Heart left ventricle (tissue), 13 donors: ENCODE measurements around the gene CD74.

ENCODE experiments used
- CTCF ChIP-seq, 12 donors: fragments of 200-600 bp; sonication (generic) in 4 of 12; IDR thresholded peaks; one replicate each; pipeline versions ENCODE4 v1.5.0 to v1.8.0; 2018 to 2022; ENCODE audit warnings: antibody characterized with exemption in 12 of 12, mild to moderate bottlenecking in 5 of 12
- POLR2A ChIP-seq, 2 donors: fragments of 450-650 bp; IDR thresholded peaks; one replicate each; pipeline ENCODE4 v1.6.1; 2017; ENCODE audit warnings: antibody characterized with exemption in 2 of 2, mild to moderate bottlenecking in 2 of 2, moderate library complexity in 2 of 2
- donor health status: ischemic (EF 13 %, LVEDD 7.1; RV severe dilation, severe dysfunction).
- donor health status: DM: no; HTN: yes; CAD: no.
- donor health status: DM: no; HTN: no; CAD: no.
- donor health status: ischemic (EF 25% LVEDD 6.9; RV normal size, moderate dysfunction).
- donor health status: ischemic (EF 25% LVEDD 5.7; RV mildly dilated, moderate dysfunction).
- donor health status: ischemic (EF 35%, LVEDD 5.7; RV mildly dilated, moderate dysfunction).
- donor health status: nonischemic (EF 11% LVEDD 7.7; RV severe dilation, severe dysfunction).
- donor health status: DM: yes; HTN: yes; CAD: no.
- donor health status: PGD.
- donor health status: ischemic (EF 29% LVEDD 5.4; RV normal size, mild dysfunction).
- donor health status: nonischemic (EF 23%, LVEDD 6.1; RV moderate dilation, normal function).

- no peak for TF ChIP-seq CTCF (IDR thresholded peaks at IDR 0.05)
- no peak for TF ChIP-seq POLR2A (IDR thresholded peaks at IDR 0.05)
Measured at GRCh38 chr5:150364004-150364403, 48.7 kb downstream of the CD74 start.
